HEK293 (cell line): ENCODE results near the gene LAYN.

Source experiments
- ZNF433 ChIP-seq: fragments of 450-650 bp; formaldehyde crosslinking; IDR thresholded peaks from 2 replicates; pipeline ENCODE4 v1.5.1; 2016; ENCODE audit warnings: missing biosample characterization, missing genetic modification characterization, low read depth
- TF ChIP-seq, protein P1 (sequence below): fragments of 450-650 bp; formaldehyde crosslinking; IDR thresholded peaks from 2 replicates; pipeline ENCODE4 v1.5.1; 2016; ENCODE audit warnings: missing biosample characterization, missing genetic modification characterization

GRCh38 chr11:111589886-111590499 lies 49.5 kb downstream of the LAYN start:
- TF ChIP-seq, protein P1, sequence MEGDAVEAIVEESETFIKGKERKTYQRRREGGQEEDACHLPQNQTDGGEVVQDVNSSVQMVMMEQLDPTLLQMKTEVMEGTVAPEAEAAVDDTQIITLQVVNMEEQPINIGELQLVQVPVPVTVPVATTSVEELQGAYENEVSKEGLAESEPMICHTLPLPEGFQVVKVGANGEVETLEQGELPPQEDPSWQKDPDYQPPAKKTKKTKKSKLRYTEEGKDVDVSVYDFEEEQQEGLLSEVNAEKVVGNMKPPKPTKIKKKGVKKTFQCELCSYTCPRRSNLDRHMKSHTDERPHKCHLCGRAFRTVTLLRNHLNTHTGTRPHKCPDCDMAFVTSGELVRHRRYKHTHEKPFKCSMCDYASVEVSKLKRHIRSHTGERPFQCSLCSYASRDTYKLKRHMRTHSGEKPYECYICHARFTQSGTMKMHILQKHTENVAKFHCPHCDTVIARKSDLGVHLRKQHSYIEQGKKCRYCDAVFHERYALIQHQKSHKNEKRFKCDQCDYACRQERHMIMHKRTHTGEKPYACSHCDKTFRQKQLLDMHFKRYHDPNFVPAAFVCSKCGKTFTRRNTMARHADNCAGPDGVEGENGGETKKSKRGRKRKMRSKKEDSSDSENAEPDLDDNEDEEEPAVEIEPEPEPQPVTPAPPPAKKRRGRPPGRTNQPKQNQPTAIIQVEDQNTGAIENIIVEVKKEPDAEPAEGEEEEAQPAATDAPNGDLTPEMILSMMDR (tag by site-specific recombination), result no peak
- no peak for TF ChIP-seq ZNF433 (tag by site-specific recombination)
